Bronchial epithelial cell (primary cell): Measurements from ENCODE around the gene SLC14A1. TPM values are rescaled to one million over a fixed set of nuclear protein-coding genes. Genes with fewer than 3 reads are reported as not detected.
"Not testable (repeated sequence)": the region's sequence is repeated elsewhere in the genome, so short reads cannot be mapped to it uniquely, and the experiment has no call there.

Experiments used
- DNase-seq: peaks from one replicate; pipeline ENCODE4 v3.0.0-alpha.2; 2010; ENCODE audit warnings: low read depth
- FAIRE-seq: peaks from 2 replicates; lab custom pipeline; 2011; peaks lifted over from hg19 to GRCh38; lab: Jason Lieb, UNC
- H3K27me3 ChIP-seq: 2 replicates; pipeline ENCODE4 v1.5.1; 2011; ENCODE audit warnings: low read length; ENCODE audit not compliant: control insufficient read depth, insufficient read depth
- H3K36me3 ChIP-seq: 2 replicates; pipeline ENCODE4 v1.5.1; 2011; ENCODE audit warnings: low read length; ENCODE audit not compliant: control insufficient read depth, insufficient read depth
- H3K4me3 ChIP-seq: 2 replicates; pipeline ENCODE4 v1.5.1; 2011; ENCODE audit warnings: mild to moderate bottlenecking, low read depth, low read length, control low read depth
- CTCF ChIP-seq: IDR thresholded peaks from 2 replicates; pipeline ENCODE4 v1.5.1; 2011; ENCODE audit warnings: mild to moderate bottlenecking, moderate library complexity, low read length, control low read depth, inconsistent platforms; ENCODE audit not compliant: insufficient read depth, severe bottlenecking
- total RNA-seq: library from RNA; depleted of rRNA; stranded (reverse); fragments of >200 nt; gene quantifications from 2 replicates; pipeline ENCODE4 v1.2.1, GENCODE V29; 2014

Gene SLC14A1
- total RNA-seq, 1 donor from 2014 or later: not detected

GRCh38 chr18:45749918-45750689 lies 26.1 kb downstream of the SLC14A1 start:
- DNase-seq (no peak), FAIRE-seq (no peak)
- Histone ChIP-seq H3K36me3 (no peaks in the 10 kb centered on the region), H3K4me3 (no peak overlapping the region), H3K27me3 (no peaks in the 10 kb centered on the region)
- TF ChIP-seq CTCF: no peak

- H3K36me3 ChIP-seq: no peaks in the 10 kb centered on the region
- H3K4me3 ChIP-seq: no peak overlapping the region
- TF ChIP-seq CTCF: no peak
- no peak for FAIRE-seq
- no peak for DNase-seq
- H3K27me3 ChIP-seq: no peaks in the 10 kb centered on the region
These were observed 27.8 kb downstream of the SLC14A1 start for GRCh38 chr18:45751766-45752165.

- no peaks in the 10 kb centered on the region for H3K36me3 ChIP-seq
- DNase-seq: no peak
- H3K27me3 ChIP-seq: no peaks in the 10 kb centered on the region
- FAIRE-seq: no peak
- H3K4me3 ChIP-seq: no peak overlapping the region
- no peak for TF ChIP-seq CTCF
These were observed 28.7 kb downstream of the SLC14A1 start for GRCh38 chr18:45752681-45753080.

GRCh38 chr18:45753286-45753685 lies 29.3 kb downstream of the SLC14A1 start:
- no peaks in the 10 kb centered on the region for H3K36me3 ChIP-seq
- DNase-seq (no peak), FAIRE-seq (no peak)
- H3K4me3 ChIP-seq: no peak overlapping the region
- no peak for TF ChIP-seq CTCF
- H3K27me3 ChIP-seq: no peaks in the 10 kb centered on the region

GRCh38 chr18:45755934-45756333 lies 32.0 kb downstream of the SLC14A1 start:
- no peak for FAIRE-seq
- Histone ChIP-seq H3K4me3 (no peak overlapping the region), H3K27me3 (no peaks in the 10 kb centered on the region), H3K36me3 (no peaks in the 10 kb centered on the region)
- DNase-seq: no peak
- TF ChIP-seq CTCF: no peak

- Histone ChIP-seq H3K36me3 (no peaks in the 10 kb centered on the region), H3K4me3 (no peak overlapping the region), H3K27me3 (no peaks in the 10 kb centered on the region)
- DNase-seq (no peak), FAIRE-seq (no peak)
- TF ChIP-seq CTCF: no peak
These were observed 33.0 kb downstream of the SLC14A1 start for GRCh38 chr18:45757005-45757404.

- H3K27me3 ChIP-seq, DNase-seq, H3K4me3 ChIP-seq, FAIRE-seq, H3K36me3 ChIP-seq: not testable (repeated sequence)
These were observed 33.7 kb downstream of the SLC14A1 start for GRCh38 chr18:45757644-45758043.
